ENCODE data around the gene IL17REL.
A peak's percentile ranks its signal among the peaks of the same experiment; 100 is the strongest.

Gene IL17REL

DNA sequence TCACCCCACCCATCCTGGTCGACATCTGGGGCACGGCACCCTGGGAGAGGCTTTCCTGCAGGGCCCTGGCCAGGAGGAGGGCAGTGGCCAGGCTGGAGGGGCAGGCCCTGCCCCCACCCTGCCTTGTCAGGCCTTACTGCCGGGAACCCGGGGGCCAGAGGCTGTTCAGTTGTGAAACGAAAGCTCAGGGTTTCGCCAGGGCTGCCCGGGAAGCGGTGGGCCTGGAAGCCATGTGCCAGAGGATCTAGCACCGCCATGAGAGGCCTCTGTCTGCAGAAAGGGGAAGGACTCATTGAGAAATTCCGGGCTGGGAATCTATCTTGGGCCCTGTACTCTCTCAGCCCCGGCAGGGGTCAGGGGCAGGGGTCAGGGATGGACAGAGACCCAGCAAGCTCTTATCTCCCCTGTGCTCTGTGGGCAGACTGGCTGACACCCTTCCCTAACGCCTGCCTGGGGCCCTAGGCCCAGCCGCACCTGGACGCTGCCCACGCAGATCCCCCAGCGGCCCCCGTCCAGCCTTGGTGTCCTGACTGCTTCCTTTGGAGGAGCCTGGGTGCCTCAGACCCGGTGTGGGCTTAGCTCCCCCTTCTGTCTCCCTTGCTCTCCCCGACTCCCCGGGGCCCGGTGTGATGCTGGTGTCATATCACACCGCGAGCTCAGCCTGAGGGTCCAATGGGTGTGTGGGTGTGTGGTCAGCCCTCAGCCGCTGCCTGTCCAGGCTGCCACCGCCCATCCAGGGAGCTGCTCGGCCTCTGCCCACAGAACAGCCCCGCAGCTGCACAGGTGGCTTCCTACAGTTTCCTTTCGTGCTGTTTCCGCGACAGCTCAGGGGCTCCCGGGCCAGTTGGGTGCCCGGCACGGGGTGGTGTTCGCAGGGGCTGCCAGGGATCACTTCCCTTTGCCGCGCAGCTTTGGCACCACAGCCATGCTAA lies 45.5 kb downstream of the IL17REL start:
- DNase-seq (ENCODE audit: low read depth) = no peak

DNA sequence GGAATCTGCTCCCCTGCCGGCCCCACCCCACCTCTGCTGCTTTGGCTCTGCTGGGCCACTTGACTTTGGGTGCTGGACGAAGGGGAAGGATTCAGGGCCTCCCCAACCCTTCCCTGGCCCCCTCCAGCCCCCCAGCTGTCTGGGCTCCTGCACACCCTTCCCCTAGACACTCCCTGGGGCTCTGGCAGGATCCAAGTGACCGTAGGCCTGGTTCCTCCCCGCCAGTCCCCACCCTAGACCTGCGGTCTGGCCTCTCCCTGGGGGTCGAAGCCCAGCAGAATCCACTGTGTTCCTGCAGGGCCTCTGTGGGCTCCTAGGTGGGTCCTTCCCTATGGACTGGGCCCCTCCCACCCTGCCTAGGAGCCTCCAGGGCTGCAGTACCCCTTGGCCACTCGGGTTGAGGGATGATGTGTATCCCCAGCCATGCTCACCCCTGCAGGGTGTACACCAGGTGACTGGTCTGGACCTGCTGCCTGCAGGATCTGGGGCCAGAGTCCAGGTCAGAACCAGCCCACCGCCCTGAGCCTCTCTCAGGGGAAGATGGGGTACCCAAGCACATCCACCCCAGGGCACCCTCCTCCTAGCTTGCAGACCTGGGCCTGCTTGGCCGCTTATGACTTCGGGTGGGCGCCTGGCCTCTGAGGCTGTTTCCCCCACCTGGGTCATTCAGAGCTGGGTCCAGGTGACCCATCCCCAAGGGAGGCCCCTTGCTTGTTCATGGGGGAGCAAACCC lies 46.4 kb downstream of the IL17REL start:
- no peak for DNase-seq (ENCODE audit: low read depth)

DNA sequence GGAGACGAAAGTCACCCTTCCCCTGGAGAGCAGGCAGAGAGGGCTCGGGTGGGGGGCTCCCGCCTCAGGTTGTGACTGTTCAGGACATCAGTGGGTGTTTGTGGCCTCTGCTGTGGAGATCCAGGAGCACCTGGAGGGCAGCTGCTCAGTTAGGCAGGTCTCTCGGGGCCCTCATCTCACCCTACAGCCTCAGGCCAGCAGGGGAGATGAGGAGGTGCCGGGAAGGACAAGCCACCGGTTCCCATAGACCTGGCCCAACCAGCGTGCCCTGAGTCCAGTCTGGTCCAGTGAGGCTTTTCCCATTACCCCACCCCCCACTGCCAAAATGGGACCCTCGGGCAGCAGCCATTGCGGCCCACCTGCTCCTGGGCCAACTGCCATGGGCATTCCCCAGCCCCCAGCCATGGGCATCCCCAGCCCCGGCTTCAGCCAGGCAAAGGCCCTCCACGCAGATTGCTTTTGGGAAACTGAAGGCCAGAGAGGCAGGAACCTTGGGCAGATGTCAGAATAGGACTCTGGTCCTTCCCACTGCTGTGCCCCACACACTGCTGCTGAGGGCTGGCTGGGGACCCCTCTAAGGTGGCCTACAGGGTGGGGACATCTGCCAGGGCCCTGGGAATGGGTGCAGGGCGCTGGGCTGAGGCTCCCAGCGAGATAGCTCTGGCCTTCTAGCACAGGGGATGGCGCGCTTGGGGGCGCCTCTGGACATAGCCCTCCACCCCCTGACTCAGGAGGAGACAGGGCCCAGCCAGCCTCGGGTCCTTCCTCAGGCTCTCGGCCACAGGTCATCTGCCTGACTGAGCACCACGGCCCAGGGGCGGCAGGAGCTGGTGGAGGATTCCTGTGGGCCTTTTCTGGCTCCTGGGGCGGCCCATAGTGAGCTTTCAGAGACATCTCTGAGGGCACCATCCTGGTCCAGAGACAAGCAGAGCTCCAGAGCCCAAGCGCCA lies 47.2 kb downstream of the IL17REL start:
- DNase-seq (ENCODE audit: low read depth) = no peak

DNA sequence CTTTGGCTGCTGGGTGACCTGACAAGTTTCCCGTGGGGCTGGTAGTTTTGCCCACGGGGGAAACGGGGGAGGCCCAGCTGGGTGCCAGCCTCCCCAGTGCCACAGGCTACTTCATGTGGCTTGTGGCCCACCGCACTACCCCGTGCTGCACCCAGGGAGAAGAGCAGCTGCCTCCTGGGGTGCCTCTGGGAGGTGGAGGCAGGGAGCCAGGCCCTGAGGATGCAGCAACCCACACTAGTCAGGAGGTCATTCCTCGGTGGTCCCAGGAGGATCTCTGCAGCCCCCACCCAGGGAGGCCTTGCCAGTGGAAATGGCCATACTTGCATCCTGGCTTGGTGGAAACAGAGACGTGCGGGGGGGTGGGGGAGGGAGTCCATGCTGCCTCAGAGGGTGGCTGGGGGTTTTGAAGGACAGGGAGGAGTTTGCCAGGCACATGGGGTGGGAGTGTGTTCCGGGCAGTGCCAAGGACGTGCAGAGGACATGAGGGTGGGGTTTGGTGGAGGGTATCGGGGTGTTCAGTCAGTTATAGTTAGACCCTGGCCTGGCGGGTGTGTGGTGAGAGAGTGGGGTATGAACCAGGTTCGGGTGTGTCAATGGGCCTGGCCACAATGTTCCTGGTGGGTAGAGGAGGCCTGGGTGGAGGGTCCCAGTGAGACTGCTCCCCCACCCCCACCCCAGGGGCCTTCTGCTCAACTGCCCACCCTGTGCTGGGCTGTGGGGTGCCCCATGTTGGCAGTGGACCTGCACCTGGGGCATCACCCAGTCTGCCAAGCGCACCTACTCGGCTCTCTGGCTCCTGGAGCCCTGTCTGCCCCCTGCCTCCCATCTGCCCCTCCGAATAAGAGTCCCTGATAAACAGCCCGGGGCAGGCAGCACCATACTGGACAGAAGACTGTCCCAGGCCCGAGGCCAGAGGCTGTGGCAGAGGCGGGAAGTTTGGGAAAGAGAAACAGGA lies 48.2 kb downstream of the IL17REL start:
- DNase-seq (ENCODE audit: low read depth) = no peak

DNA sequence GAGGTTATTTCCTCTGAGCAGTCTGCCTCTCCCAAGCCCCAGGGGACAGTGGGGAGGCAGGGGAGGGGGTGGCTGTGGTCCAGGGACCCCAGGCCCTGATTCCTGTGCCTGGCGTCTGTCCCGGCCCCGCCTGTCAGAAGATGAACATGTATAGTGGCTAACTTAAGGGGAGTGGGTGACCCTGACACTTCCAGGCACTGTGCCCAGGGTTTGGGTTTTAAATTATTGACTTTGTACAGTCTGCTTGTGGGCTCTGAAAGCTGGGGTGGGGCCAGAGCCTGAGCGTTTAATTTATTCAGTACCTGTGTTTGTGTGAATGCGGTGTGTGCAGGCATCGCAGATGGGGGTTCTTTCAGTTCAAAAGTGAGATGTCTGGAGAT lies 48.9 kb downstream of the IL17REL start:
- no peak for DNase-seq (ENCODE audit: low read depth)

DNA sequence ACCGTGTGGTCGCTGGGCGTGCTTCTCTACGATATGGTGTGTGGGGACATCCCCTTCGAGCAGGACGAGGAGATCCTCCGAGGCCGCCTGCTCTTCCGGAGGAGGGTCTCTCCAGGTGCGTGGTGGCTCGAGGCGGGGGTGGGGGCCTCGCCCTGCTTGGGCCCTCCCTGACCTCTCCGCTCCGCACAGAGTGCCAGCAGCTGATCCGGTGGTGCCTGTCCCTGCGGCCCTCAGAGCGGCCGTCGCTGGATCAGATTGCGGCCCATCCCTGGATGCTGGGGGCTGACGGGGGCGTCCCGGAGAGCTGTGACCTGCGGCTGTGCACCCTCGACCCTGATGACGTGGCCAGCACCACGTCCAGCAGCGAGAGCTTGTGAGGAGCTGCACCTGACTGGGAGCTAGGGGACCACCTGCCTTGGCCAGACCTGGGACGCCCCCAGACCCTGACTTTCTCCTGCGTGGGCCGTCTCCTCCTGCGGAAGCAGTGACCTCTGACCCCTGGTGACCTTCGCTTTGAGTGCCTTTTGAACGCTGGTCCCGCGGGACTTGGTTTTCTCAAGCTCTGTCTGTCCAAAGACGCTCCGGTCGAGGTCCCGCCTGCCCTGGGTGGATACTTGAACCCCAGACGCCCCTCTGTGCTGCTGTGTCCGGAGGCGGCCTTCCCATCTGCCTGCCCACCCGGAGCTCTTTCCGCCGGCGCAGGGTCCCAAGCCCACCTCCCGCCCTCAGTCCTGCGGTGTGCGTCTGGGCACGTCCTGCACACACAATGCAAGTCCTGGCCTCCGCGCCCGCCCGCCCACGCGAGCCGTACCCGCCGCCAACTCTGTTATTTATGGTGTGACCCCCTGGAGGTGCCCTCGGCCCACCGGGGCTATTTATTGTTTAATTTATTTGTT lies 49.6 kb downstream of the IL17REL start:
- DNase-seq (ENCODE audit: low read depth) = no peak

DNA sequence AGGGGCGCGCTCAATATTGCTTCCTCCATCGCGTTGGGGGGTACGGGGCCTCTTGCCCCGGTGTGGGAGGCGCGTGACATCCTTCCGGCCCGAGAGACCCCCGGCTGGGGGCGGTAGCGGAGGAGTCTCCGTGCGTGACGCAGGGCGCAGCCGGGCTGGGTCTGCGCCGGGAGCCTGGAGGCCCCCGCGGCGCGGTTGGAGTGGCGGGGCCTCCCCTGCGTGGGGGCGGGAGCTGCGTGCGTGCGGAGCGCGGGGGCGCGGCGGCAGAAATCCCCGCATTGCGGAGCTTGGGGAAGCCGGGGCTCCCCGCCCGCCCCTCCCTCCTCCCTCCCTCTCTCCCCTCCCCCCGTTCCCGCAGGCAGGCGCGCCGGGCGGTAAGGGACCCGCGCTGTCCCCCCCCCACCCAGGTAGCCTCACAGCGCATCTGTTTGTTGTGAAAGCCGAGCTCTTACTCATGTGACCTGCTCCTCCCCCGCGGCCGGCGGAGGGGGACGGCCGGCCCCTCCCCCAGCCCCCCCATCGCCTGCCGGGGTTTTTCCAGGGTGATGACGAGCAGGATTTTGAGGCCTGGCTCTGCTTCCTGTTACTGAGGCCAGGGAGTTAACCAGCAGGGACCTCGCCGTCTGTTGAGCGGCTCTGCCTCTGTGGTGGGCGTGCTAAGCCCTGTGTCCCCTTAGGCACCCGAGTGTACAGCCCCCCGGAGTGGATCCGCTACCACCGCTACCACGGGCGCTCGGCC lies 50.4 kb downstream of the IL17REL start:
- DNase-seq (ENCODE audit: low read depth) = peak; percentile 91

DNA sequence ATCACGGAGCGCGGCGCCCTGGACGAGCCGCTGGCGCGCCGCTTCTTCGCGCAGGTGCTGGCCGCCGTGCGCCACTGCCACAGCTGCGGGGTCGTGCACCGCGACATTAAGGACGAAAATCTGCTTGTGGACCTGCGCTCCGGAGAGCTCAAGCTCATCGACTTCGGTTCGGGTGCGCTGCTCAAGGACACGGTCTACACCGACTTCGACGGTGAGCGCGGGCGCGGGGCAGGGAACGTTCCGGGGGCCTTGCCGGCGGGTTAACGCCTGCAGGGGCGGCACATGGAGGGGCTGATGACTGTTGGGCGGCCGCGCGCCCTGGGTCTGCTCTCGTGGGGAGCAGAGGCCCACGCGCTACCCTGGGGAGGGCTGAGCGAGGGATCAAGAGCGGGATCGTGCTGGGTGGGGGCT lies 51.0 kb downstream of the IL17REL start:
- DNase-seq (ENCODE audit: low read depth) = no peak

DNA sequence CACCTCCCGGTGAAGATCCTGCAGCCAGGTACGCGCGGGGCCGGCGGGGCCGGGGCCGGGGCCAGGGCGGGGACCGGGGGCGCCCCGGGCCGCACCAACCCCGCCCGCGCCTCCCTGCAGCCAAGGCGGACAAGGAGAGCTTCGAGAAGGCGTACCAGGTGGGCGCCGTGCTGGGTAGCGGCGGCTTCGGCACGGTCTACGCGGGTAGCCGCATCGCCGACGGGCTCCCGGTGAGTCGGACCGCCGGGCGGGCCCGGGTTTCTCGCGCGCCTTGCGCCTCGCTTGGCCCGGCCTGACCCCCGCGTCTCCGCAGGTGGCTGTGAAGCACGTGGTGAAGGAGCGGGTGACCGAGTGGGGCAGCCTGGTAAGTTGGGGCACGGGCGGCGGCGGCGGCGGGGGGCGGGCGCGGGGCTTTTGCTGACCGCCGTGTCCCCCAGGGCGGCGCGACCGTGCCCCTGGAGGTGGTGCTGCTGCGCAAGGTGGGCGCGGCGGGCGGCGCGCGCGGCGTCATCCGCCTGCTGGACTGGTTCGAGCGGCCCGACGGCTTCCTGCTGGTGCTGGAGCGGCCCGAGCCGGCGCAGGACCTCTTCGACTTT lies 51.5 kb downstream of the IL17REL start:
- peak; percentile 16 for DNase-seq (ENCODE audit: low read depth)

DNA sequence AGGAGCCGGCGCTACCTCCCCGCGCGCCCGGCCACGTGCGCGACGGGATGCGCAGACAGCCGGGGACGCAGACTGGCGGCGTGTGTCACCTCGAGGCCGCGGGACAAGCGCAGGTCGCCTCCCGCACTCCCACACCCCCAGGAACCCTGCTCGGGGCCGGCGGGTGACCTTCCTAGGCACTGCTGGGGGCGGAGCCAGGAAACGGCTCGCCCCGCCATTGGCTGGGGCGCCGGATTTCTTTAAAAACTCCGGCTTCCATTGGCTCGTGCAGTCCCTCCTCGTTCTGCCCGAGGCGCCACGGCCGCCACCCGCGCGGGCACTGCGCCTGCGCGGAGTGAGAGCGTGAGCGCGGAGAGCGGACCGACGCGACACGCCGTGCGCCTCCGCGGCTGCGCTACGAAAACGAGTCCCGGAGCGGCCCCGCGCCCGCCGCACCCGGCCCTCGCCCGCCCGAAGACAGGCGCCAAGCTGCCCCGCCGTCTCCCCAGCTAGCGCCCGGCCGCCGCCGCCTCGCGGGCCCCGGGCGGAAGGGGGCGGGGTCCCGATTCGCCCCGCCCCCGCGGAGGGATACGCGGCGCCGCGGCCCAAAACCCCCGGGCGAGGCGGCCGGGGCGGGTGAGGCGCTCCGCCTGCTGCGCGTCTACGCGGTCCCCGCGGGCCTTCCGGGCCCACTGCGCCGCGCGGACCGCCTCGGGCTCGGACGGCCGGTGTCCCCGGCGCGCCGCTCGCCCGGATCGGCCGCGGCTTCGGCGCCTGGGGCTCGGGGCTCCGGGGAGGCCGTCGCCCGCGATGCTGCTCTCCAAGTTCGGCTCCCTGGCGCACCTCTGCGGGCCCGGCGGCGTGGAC lies 52.2 kb downstream of the IL17REL start, which contains the start of gene PIM3:
Gene PIM3 (plus strand): TSS at position 614 of the 846 bp plus-strand sequence. CDS start 176 bp downstream, at position 790.
- DNase-seq (ENCODE audit: low read depth) = peak; percentile 88

DNA sequence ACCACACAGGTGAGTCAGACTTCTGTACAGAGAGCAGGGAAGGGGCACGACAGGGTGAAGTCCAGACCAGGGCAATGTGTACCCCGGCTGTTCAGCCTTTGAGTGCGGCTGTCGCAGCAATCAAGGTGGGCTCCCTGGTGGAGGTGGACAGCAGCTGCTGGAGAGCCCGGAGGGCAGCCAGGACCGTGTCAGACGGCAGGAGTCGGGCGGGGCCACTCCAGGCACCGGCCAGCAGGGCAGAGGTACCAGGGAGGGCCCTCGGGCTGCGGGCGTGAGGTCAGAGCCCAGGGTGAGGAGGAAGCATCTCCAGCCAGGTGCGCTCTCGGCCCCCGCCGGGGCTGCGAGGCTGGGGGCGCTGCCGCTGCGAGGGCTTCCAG lies 52.8 kb downstream of the IL17REL start:
- no peak for DNase-seq (ENCODE audit: low read depth)

DNA sequence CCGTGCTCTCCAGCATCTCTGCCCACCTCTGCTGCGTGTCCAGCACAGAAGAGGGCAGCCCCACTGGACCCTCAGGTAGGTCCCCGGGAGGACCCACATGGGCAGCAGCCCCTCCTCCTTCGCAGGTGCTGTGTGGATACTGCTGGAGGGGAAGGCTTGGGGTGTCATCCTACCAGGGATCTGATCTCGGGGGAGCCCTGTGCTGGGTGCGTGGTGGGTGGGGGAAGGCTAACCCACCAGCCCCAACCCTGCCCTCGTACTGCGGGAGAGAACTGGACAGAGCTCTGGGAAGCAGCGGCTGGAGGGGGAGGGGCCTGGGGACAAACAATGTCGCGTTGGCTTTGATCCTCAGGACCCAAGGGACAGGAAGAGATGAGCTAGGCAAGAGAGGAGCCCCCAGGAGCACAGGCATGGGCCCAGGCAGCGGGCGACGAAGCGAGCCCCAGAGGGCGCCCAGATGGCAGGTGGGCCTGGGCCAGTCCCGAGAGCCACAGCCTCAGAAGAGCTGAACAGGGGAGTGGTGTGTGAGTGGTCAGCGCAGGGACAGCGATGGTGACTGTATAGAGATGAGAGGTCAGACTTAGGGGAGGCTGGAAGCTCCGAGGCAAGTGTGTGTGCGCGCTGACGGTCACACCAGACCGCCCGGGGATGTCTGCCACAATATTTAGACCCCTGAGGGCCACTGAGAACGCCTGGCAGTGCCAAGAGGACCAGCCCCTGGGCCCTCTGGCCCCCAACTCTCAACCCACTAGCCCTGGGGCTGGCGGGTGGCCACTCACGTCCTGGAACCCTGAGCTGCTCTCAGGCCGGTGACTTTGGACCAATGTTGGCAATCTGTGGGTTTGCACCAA lies 53.4 kb downstream of the IL17REL start:
- no peak for DNase-seq (ENCODE audit: low read depth)

DNA sequence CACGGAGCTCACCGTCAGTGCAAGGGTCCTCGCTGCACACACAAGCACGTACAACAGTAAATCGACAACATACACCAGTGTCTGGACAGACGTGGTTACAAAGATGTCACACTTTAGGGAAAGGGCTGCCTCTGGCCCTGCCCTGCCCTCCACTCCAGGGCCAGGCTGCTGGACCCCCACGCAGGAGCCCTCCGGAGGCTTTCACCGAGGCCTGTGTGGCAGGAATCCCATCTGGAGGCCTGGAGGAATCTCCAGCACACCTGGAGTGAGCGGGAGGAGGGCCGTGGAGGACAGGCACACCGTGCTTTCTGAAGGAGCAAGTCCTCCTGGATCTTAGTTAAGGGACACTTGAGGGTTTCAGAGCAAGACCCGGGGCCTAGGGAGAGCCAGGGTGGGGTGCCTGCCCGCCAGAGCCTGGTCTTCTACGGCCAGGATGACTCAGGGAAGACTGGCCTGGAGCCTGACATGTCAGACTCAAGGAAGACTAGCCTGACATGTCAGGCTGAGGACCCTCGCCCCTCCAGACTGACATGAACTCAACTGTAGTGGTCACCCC lies 54.1 kb downstream of the IL17REL start:
- DNase-seq (ENCODE audit: low read depth) = no peak

DNA sequence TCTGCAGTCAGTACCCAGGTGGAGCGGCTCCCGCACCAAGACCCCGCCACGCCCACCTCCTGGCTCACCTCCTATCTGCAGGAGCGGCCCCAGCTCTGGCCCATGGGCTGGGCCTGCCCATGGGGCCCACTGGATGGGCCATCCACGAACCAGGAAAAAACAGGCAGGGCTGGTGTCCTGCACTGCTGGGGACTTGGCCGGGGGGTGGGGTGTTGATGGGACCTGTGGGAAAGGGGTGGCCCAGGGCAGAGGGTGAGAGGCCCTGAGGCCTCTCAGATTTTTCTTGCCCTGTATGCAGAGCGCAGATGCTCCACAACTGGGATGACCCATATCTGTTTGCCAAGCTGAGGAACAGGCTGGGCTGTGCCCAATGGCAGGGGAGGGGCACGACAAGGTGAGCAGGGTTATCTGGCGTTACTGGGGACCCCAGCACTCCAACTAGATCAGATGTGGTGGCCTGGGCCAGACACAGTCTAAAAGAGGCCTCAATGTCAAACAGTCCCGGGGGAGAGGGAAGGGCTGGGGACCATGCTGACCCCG lies 54.7 kb downstream of the IL17REL start:
- DNase-seq (ENCODE audit: low read depth) = no peak

DNA sequence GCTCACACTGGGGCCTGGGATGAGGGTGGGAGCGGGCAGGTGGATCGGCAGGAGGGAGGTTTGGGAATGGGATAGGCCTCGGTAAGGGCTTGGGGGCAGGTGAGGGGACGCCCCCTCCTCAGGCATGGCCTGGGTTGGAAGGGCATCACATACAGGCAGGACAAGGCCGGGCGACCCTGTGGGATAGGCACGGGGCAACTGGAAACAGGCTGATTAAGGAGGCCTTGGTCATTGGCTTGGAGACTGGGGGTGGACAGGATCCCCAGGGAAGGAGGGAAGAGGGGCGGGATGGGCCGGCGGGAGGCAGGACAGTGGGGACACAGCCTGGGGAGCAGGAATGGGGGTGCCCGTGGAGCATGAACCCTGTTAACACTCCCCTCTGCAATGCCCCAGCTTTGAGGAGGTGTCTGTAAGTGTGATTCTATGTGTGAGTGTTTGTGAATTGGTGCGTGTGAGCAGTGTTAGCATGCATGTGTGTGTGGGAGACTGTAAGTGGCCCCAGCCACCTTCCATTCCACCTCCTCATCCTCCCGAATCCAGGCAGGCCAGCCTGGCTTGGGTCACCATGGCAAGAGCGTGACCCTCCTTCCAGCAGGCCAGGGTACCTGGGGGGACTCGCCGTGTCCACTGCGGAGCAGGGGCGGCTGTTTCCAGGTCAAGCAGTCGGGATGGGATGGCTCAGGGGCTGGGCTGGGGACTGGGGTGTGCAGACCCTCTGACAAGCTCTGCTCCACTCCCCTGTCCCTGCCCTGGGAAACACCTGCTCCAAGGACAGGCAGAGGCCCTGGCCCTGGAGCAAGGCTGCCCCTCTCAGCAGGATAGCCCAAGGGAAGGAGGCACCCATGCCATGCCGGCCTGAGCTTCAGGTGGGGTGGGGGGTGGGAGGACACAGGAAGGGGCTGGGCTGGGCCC lies 55.4 kb downstream of the IL17REL start:
- no peak for DNase-seq (ENCODE audit: low read depth)

Measured in T-helper 22 cell (primary cell).